Neuronal stem cell (in vitro differentiated cells): ENCODE results near the gene YWHAQ.
"Not testable (repeated sequence)": the region's sequence is repeated elsewhere in the genome, so short reads cannot be mapped to it uniquely, and the experiment has no call there.

Experiments used
- DNase-seq: peaks from one replicate; pipeline ENCODE4 v3.0.0-alpha.2; 2013; ENCODE audit warnings: low spot score
- H2AFZ ChIP-seq: one replicate; pipeline ENCODE4 v1.6.1; 2013; ENCODE audit warnings: mild to moderate bottlenecking, low read length, inconsistent platforms
- H2AK5ac ChIP-seq: 2 replicates; pipeline ENCODE4 v1.6.1; 2013; ENCODE audit warnings: low read depth, mild to moderate bottlenecking, inconsistent platforms, low read length, moderate library complexity, mixed read lengths
- H2BK120ac ChIP-seq: 2 replicates; pipeline ENCODE4 v1.6.1; 2013; ENCODE audit warnings: low read depth, mild to moderate bottlenecking, inconsistent platforms, low read length, moderate library complexity, mixed read lengths
- H2BK12ac ChIP-seq: one replicate; pipeline ENCODE4 v1.6.1; 2013; ENCODE audit warnings: low read length, inconsistent platforms
- H2BK15ac ChIP-seq: 2 replicates; pipeline ENCODE4 v1.6.1; 2013; ENCODE audit warnings: mild to moderate bottlenecking, low read length, inconsistent platforms, mixed read lengths
- H2BK5ac ChIP-seq: one replicate; pipeline ENCODE4 v1.6.1; 2013; ENCODE audit warnings: inconsistent platforms, mild to moderate bottlenecking, low read length, moderate library complexity
- H3K14ac ChIP-seq: one replicate; pipeline ENCODE4 v1.6.1; 2013; ENCODE audit warnings: low read length, inconsistent platforms
- H3K18ac ChIP-seq: 2 replicates; pipeline ENCODE4 v1.6.1; 2013; ENCODE audit warnings: low read length, inconsistent platforms
- H3K23ac ChIP-seq: 2 replicates; pipeline ENCODE4 v1.6.1; 2013; ENCODE audit warnings: low read depth, mild to moderate bottlenecking, mixed read lengths, low read length, inconsistent platforms; ENCODE audit not compliant: poor library complexity
- H3K27ac ChIP-seq: replicated peaks from 3 replicates; pipeline ENCODE4 v1.5.1; 2013; ENCODE audit warnings: low read length, inconsistent platforms
- H3K27me3 ChIP-seq, 3 experiments: 2 replicates each; pipeline ENCODE4 v1.6.1; 2013; ENCODE audit warnings: low read length in 3 of 3, mild to moderate bottlenecking in 2 of 3, inconsistent platforms in 1 of 3, low read depth in 1 of 3, mixed read lengths in 1 of 3, moderate library complexity in 1 of 3; ENCODE audit not compliant: control insufficient read depth in 3 of 3, insufficient read depth in 3 of 3
- H3K36me3 ChIP-seq, 2 donors: replicated peaks in 1 of 2; 2 replicates each; pipeline ENCODE4 v1.6.1; 2013; ENCODE audit warnings: low read length in 2 of 2; ENCODE audit not compliant: control insufficient read depth in 2 of 2, insufficient read depth in 2 of 2
- H3K4ac ChIP-seq: 2 replicates; pipeline ENCODE4 v1.6.1; 2013; ENCODE audit warnings: inconsistent platforms, mild to moderate bottlenecking, low read length, moderate library complexity
- H3K4me1 ChIP-seq, 2 donors: 1 replicate in 1 of 2; 2 replicates in 1 of 2; pipeline ENCODE4 v1.6.1; 2013; ENCODE audit warnings: low read length in 2 of 2, low read depth in 1 of 2; ENCODE audit not compliant: control insufficient read depth in 2 of 2, insufficient read depth in 1 of 2
- H3K4me2 ChIP-seq: one replicate; pipeline ENCODE4 v1.6.1; 2013; ENCODE audit warnings: mild to moderate bottlenecking, low read length, inconsistent platforms; ENCODE audit not compliant: insufficient read depth, poor library complexity, severe bottlenecking
- H3K4me3 ChIP-seq, 2 donors: 2 replicates each; pipeline ENCODE4 v1.5.1; 2013; ENCODE audit warnings: low read length in 2 of 2, mild to moderate bottlenecking in 2 of 2, inconsistent platforms in 1 of 2, moderate library complexity in 1 of 2
- H3K79me1 ChIP-seq: one replicate; pipeline ENCODE4 v1.6.1; 2013; ENCODE audit warnings: low read depth, mild to moderate bottlenecking, inconsistent platforms, low read length, moderate library complexity
- H3K9ac ChIP-seq: one replicate; pipeline ENCODE4 v1.6.1; 2013; ENCODE audit warnings: mild to moderate bottlenecking, low read depth, low read length, inconsistent platforms; ENCODE audit not compliant: poor library complexity
- H3K9me3 ChIP-seq, 2 donors: replicated peaks in 1 of 2; 2 replicates each; pipeline versions ENCODE3 to v1.6.1; 2013; ENCODE audit warnings: low read length in 2 of 2, mild to moderate bottlenecking in 2 of 2, inconsistent platforms in 1 of 2, low read depth in 1 of 2, mixed read lengths in 1 of 2, moderate library complexity in 1 of 2; ENCODE audit not compliant: control insufficient read depth in 2 of 2, insufficient read depth in 1 of 2
- H4K8ac ChIP-seq: one replicate; pipeline ENCODE4 v1.6.1; 2013; ENCODE audit warnings: low read depth, mild to moderate bottlenecking, inconsistent platforms, low read length, moderate library complexity
- H4K91ac ChIP-seq: one replicate; pipeline ENCODE4 v1.6.1; 2013; ENCODE audit warnings: low read length, low read depth, mild to moderate bottlenecking, inconsistent platforms; ENCODE audit not compliant: poor library complexity
- WGBS, 2 donors: extraction: QIAGEN DNeasy Blood & Tissue Kit; methylation state at CpG; one replicate each; pipeline ENCODE4 v1.1.7; 2013; ENCODE audit warnings: missing lambda C conversion rate in 2 of 2, mixed read lengths in 1 of 2; ENCODE audit not compliant: insufficient read length in 2 of 2, insufficient replicate concordance in 1 of 2; ENCODE audit errors: extremely low coverage in 2 of 2; 5-methylcytosine and 5-hydroxymethylcytosine counted together

The YWHAQ gene

GRCh38 chr2:9629222-9630116, 1.3 kb downstream of the YWHAQ start:
- H3K9ac ChIP-seq, result peak overlapping the region; percentile 100
- no peak overlapping the region for H2BK12ac ChIP-seq
- no peaks in the 10 kb centered on the region for H3K27me3 ChIP-seq
- peak overlapping the region; percentile 73 for H2BK120ac ChIP-seq
- peaks cover 14 to 35% of the 10 kb centered on the region in 2 donors for H3K4me1 ChIP-seq
- H3K27ac ChIP-seq, result peak overlapping the region; percentile 100
- DNase-seq, result peak; percentile 20
- H2AFZ ChIP-seq, result peak overlapping the region; percentile 87
- peak overlapping the region; percentile 98 for H3K23ac ChIP-seq
- peak overlapping the region; percentile 99 for H3K18ac ChIP-seq
- H4K8ac ChIP-seq, result no peak overlapping the region
- H3K4ac ChIP-seq, result no peak overlapping the region
- H3K4me3 ChIP-seq, result peak overlapping the region; percentile 99 to 100
- H4K91ac ChIP-seq, result no peak overlapping the region
- no peaks in the 10 kb centered on the region for H3K9me3 ChIP-seq
- peak overlapping the region; percentile 59 for H2AK5ac ChIP-seq
- H3K36me3 ChIP-seq, result peaks cover 3 to 56% of the 10 kb centered on the region in 2 donors
- peak overlapping the region; percentile 56 for H2BK5ac ChIP-seq
- H3K79me1 ChIP-seq, result no peaks in the 10 kb centered on the region
- H3K4me2 ChIP-seq, result peak overlapping the region; percentile 75
- H2BK15ac ChIP-seq, result peak overlapping the region; percentile 62
- WGBS, 2 donors, result no CpG with 5 or more reads among the region's 20 CpGs
- H3K14ac ChIP-seq, result no peak overlapping the region

- Histone ChIP-seq H3K27me3 (no peaks in the 10 kb centered on the region), H3K4me1 (peaks cover 13 to 30% of the 10 kb centered on the region in 2 donors), H3K27ac (no peak overlapping the region), H3K79me1 (no peaks in the 10 kb centered on the region), H3K14ac (no peak overlapping the region), H3K4ac (no peak overlapping the region), H4K91ac (no peak overlapping the region), H2BK5ac (no peak overlapping the region), H3K4me3 (no peak overlapping the region), H2AK5ac (no peak overlapping the region), H3K9ac (no peak overlapping the region), H3K36me3 (peaks cover 5 to 78% of the 10 kb centered on the region in 2 donors), H3K4me2 (no peak overlapping the region), H3K18ac (no peak overlapping the region), H2BK15ac (no peak overlapping the region), H2AFZ (no peak overlapping the region), H3K9me3 (no peaks in the 10 kb centered on the region), H3K23ac (no peak overlapping the region), H2BK12ac (no peak overlapping the region), H4K8ac (no peak overlapping the region), H2BK120ac (no peak overlapping the region)
- WGBS, 2 donors, result no CpG with 5 or more reads among the region's 2 CpGs
- no peak for DNase-seq
These were observed 3.5 kb downstream of the YWHAQ start for GRCh38 chr2:9627310-9627709.

GRCh38 chr2:9623151-9623550, 7.6 kb downstream of the YWHAQ start:
- Histone ChIP-seq H3K9ac (no peak overlapping the region), H2AFZ (no peak overlapping the region), H3K4me3 (no peak overlapping the region), H2AK5ac (no peak overlapping the region), H3K18ac (no peak overlapping the region), H2BK120ac (no peak overlapping the region), H4K91ac (no peak overlapping the region), H3K27ac (no peak overlapping the region), H3K4me1 (peaks cover 4 to 11% of the 10 kb centered on the region in 2 donors), H3K79me1 (peaks cover 1% of the 10 kb centered on the region), H3K23ac (no peak overlapping the region), H3K14ac (no peak overlapping the region), H3K36me3 (peaks cover 4 to 100% of the 10 kb centered on the region in 2 donors), H2BK12ac (no peak overlapping the region), H2BK5ac (no peak overlapping the region), H3K4ac (no peak overlapping the region), H2BK15ac (no peak overlapping the region), H3K4me2 (no peak overlapping the region), H3K27me3 (no peaks in the 10 kb centered on the region), H4K8ac (no peak overlapping the region), H3K9me3 (peaks cover 2 to 7% of the 10 kb centered on the region in 2 donors)
- DNase-seq, result no peak
- no CpG with 5 or more reads among the region's 9 CpGs for WGBS, 2 donors

GRCh38 chr2:9621655-9622054, 9.1 kb downstream of the YWHAQ start:
- not testable (repeated sequence) for H2BK15ac ChIP-seq, H2AK5ac ChIP-seq, H2BK120ac ChIP-seq, H4K91ac ChIP-seq, H3K4me1 ChIP-seq, H3K4me3 ChIP-seq, H2BK12ac ChIP-seq, H3K4me2 ChIP-seq, H2BK5ac ChIP-seq, H3K79me1 ChIP-seq, H4K8ac ChIP-seq, H3K27me3 ChIP-seq, DNase-seq, H2AFZ ChIP-seq, H3K27ac ChIP-seq, H3K9ac ChIP-seq, H3K14ac ChIP-seq, H3K18ac ChIP-seq, H3K23ac ChIP-seq, H3K4ac ChIP-seq
- peaks cover 5 to 98% of the 10 kb centered on the region in 2 donors for H3K36me3 ChIP-seq
- no CpG with 5 or more reads among the region's 6 CpGs for WGBS, 2 donors
- H3K9me3 ChIP-seq, result peaks cover 4 to 20% of the 10 kb centered on the region in 2 donors
